ENCODE data around the gene ZNF408.
"Not testable (repeated sequence)": the region's sequence is repeated elsewhere in the genome, so short reads cannot be mapped to it uniquely, and the experiment has no call there.

Gene ZNF408

DNA sequence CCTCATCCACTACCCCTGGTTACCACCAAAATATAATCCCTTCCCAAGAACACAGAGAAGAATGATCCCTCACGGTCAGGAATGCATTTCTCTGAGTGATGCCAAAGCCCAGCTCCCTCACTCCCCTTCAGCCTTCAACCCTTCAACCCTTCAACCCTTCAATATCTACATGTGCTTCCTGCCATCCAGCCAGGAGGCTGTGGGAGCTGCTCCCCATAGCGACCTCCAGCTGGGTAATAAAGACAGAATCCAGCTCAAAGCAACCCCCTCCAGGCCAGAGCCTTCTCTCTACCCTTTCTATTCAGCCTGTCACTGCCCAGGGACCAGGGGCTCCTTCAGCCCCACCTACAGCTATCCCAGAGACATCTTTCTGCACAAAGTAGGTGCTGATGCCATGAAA is 3.1 kb upstream of the ZNF408 start:
- DNase-seq (ENCODE audit: low spot score): no peak

GRCh38 chr11:46698597-46698996 is 2.2 kb upstream of the ZNF408 start:
- no peak for DNase-seq (ENCODE audit: low spot score)

DNA sequence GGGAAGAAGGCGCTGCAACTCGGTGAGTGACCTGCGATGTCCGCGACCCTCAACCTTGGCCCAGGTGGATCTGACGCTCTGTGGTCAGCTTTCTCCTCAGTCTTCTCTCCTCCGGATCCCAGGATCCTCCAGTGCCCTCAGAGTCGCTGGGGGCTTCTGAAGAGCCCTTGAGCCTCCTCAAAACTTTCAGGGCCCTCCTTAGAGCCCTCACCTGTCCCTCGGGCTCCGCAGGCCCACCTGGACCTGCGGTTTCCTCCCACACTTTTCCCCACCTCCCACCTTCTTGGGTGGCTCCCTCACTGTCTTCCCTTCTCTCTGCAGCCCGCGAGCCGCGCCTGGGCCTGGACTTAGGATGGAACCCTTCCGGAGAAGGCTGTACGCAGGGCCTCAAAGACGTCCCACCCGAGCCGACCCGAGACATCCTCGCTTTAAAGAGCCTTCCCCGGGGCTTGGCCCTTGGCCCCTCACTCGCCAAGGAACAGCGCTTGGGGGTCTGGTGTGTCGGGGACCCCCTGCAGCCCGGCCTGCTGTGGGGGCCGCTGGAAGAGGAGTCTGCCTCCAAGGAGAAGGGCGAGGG is 335 bp downstream of the ZNF408 start:
- DNase-seq (ENCODE audit: low spot score): peak; percentile 37

DNA sequence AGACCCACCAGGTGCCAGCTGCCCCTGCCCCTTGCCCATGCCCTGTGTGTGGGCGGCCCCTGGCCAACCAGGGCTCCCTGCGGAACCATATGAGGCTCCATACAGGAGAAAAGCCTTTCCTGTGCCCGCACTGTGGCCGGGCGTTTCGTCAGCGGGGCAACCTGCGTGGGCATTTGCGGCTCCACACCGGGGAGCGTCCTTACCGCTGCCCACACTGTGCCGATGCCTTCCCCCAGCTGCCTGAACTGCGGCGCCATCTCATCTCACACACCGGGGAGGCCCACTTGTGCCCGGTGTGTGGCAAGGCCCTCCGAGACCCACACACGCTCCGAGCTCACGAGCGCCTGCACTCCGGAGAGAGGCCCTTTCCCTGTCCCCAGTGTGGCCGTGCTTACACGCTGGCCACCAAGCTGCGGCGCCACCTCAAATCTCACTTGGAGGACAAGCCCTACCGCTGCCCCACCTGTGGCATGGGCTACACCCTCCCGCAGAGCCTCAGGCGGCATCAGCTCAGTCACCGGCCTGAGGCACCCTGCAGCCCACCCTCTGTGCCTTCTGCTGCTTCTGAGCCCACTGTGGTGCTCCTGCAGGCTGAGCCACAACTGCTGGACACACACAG is 4.3 kb downstream of the ZNF408 start:
- no peak for DNase-seq (ENCODE audit: low spot score)

GRCh38 chr11:46706886-46707285 is 6.1 kb downstream of the ZNF408 start:
- no peak for DNase-seq (ENCODE audit: low spot score)

GRCh38 chr11:46709351-46709750 is 8.5 kb downstream of the ZNF408 start:
- not testable (repeated sequence) for DNase-seq (ENCODE audit: low spot score)

- no peak for DNase-seq (ENCODE audit: low spot score)
These were observed 10.0 kb downstream of the ZNF408 start for GRCh38 chr11:46710821-46711269.

- DNase-seq (ENCODE audit: low spot score): no peak
These were observed 10.5 kb downstream of the ZNF408 start for GRCh38 chr11:46711303-46711702.

GRCh38 chr11:46712874-46713576 is 12.2 kb downstream of the ZNF408 start:
- DNase-seq (ENCODE audit: low spot score): no peak

- DNase-seq (ENCODE audit: low spot score): not testable (repeated sequence)
These were observed 17.0 kb downstream of the ZNF408 start for GRCh38 chr11:46717825-46718154.

DNA sequence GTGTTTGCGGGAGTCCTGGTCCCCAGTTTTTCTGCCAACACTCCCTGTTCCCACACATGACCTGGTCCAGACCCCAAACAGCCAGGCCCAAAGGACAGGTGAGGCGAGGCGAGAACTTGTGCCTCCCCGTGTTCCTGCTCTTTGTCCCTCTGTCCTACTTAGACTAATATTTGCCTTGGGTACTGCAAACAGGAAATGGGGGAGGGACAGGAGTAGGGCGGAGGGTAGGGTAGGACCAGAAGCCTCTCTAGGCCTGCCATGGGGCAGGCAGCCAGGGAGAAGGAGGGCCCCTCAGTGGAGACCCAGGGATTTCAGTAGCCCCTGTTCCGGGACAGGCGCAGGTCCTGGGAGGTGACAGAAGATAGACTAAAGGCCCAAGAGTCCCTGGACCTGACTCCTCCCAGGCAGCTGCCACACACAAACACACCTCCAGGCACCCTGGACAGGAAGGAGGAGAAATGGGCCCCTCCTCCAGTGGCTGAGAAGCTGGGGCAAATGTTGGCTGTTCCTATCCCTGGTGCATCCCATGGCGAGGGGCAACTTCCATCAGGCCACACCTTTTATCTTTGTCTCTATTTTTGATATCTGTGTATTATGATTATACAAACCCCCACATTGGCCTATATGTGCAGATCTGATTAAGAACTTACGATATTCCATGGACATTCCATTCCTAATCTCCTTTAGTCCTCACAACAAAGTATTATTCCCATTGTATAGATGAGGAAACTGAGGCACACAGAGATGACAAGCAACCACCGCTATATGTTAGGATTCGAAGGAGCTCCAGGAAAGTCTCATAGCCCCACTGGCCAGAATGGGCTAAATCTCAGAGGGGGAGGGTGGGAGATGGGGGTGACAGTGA is 17.6 kb downstream of the ZNF408 start:
- no peak for DNase-seq (ENCODE audit: low spot score)

- DNase-seq (ENCODE audit: low spot score): no peak
These were observed 18.3 kb downstream of the ZNF408 start, which contains the start of gene F2 for GRCh38 chr11:46719048-46719542. Gene F2 (plus strand): TSS chr11:46719213. CDS start chr11:46719236, 23 bp downstream.

DNA sequence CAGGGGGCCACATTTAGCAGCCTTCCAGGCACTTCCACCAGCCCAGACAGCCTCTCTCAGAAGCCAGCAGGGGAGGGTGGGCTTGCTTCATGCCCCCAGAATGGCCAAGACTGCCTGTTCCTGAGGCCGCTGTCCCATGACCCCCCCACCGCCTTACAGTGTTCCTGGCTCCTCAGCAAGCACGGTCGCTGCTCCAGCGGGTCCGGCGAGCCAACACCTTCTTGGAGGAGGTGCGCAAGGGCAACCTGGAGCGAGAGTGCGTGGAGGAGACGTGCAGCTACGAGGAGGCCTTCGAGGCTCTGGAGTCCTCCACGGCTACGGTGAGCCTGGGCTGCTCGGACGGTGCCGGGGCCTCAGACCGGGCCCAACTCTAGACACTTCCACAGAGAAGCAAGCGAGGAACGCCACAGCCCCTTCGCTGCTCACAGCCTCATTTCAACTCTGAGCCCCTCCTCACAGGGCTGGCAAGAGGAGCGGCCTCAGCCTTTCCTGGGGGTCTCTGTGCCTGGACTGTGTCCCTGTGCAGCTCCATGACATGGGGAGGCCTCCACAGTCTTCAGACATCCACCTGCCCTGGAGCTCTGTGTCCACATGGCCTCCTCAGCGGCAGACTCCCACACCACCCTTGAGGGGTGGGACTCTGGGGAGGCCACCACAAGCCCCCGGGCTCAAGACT is 18.9 kb downstream of the ZNF408 start:
- DNase-seq (ENCODE audit: low spot score): no peak

GRCh38 chr11:46721286-46721685 is 20.5 kb downstream of the ZNF408 start:
- DNase-seq (ENCODE audit: low spot score): no peak

DNA sequence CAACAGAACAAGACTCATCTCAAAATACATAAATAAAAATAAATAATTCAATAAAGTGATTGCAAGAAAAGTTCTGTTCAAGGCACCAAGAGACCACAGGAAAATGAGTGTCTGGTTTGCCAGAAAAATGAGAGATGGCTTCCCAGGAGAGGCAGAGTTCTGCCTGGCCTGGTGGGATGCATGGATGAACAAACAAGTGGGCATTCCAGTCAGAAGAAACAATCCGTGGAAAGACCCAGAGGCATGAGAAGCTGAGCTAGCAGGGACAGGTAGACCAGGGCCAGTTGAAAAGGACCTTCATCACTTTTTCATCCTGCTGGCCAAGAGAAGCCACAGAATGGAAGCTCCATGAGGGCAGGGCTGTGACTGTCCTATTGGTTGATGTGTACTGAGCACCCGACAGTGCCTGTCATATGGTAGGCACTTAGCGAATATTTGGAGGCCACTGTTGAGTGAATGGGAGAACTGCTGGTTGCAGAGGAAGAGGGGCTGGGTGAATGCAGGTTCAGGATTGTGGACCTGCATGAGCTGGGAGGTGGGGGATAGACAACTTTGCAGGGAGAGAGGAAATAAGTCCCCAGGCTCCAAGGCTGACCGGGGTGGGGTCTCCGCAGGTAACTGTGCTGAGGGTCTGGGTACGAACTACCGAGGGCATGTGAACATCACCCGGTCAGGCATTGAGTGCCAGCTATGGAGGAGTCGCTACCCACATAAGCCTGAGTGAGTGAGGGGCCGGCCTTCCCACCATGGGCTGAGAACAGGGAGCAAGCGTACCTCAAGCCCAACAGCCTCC is 21.9 kb downstream of the ZNF408 start:
- DNase-seq (ENCODE audit: low spot score): no peak

DNA sequence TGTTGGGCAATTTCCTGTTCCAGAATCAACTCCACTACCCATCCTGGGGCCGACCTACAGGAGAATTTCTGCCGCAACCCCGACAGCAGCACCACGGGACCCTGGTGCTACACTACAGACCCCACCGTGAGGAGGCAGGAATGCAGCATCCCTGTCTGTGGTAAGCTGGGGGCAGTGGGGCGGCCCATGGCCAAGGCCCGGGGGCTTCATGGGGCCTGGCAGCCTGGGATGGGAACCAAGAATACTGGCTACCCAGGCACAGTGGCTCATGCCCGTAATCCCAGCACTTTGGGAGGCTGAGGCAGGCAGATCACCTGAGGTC is 22.5 kb downstream of the ZNF408 start:
- no peak for DNase-seq (ENCODE audit: low spot score)

- no peak for DNase-seq (ENCODE audit: low spot score)
These were observed 23.3 kb downstream of the ZNF408 start for GRCh38 chr11:46724088-46724487.

DNA sequence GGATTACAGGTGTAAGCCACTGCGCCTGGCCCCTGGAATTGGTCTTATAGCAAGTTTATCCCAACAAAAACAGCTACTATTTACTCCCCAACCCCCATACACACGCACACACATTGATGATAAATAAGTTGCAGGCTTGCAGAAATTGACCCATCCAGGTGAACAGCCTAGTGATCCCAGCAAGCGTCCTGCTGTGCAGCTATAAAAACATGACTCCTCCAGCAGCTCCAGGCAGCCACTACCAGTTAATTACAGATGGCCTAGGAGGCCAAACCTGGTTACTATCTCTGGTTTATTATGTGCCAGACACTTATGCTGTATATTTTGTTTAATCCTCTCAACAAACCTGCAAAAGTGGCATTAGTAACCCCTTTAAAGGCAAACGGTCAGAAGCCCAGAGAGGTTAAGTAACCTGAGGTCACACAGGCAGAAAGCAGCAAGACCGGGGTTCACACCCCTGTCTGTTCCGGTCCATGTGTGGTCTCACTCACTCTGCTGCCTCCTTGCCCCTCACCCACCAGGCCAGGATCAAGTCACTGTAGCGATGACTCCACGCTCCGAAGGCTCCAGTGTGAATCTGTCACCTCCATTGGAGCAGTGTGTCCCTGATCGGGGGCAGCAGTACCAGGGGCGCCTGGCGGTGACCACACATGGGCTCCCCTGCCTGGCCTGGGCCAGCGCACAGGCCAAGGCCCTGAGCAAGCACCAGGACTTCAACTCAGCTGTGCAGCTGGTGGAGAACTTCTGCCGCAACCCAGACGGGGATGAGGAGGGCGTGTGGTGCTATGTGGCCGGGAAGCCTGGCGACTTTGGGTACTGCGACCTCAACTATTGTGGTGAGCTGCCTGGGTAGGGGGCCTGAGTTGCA is 24.7 kb downstream of the ZNF408 start:
- DNase-seq (ENCODE audit: low spot score): no peak

GRCh38 chr11:46726206-46726862 is 25.5 kb downstream of the ZNF408 start:
- DNase-seq (ENCODE audit: low spot score): no peak
